ENCODE results near the gene MEX3A. TPM values are rescaled to one million over a fixed set of nuclear protein-coding genes. Genes with fewer than 3 reads are reported as not detected.
A peak's percentile ranks its signal among the peaks of the same experiment; 100 is the strongest.

Gene MEX3A
- polyA plus RNA-seq, 2 donors: 0.36 to 0.59 TPM

- H3K27me3 ChIP-seq (ENCODE audit: control insufficient read depth in 1 of 2, insufficient read depth in 2 of 2, low read length in 2 of 2): no peaks in the 10 kb centered on the region
- no peak overlapping the region for H3K27ac ChIP-seq (ENCODE audit: low read depth in 2 of 2, low read length in 1 of 2)
Measured at GRCh38 chr1:156080863-156081179, 1.4 kb downstream of the MEX3A start.

GRCh38 chr1:156080241-156080862 lies 1.9 kb downstream of the MEX3A start:
- WGBS, 2 donors: 56 to 70% methylated on average over 7 to 8 of the region's 8 CpGs
- Histone ChIP-seq H3K4me3 (ENCODE audit: low read depth in 1 of 2, low read length in 2 of 2) (no peak overlapping the region), H3K4me1 (ENCODE audit: control insufficient read depth in 2 of 2, insufficient read depth in 2 of 2, low read length in 1 of 2) (peaks cover 0 to 6% of the 10 kb centered on the region in 2 donors)

More at GRCh38 chr1:156080863-156081179, 1.4 kb downstream of the MEX3A start:
- WGBS, 2 donors: 46 to 63% methylated on average over 4 of the region's 4 CpGs
- H3K4me1 ChIP-seq (ENCODE audit: control insufficient read depth in 2 of 2, insufficient read depth in 2 of 2, low read length in 1 of 2): peaks cover 0 to 6% of the 10 kb centered on the region in 2 donors
- H3K9me3 ChIP-seq (ENCODE audit: control insufficient read depth in 2 of 2, insufficient read depth in 1 of 2, low read depth in 1 of 2, low read length in 1 of 2): no peaks in the 10 kb centered on the region
- H3K4me3 ChIP-seq (ENCODE audit: low read depth in 1 of 2, low read length in 2 of 2): no peak overlapping the region
- peaks cover 0 to 4% of the 10 kb centered on the region in 2 donors for H3K36me3 ChIP-seq (ENCODE audit: control insufficient read depth in 2 of 2, insufficient read depth in 2 of 2, low read length in 1 of 2)

GRCh38 chr1:156079762-156080161 lies 2.5 kb downstream of the MEX3A start:
- no peak overlapping the region for H3K27ac ChIP-seq (ENCODE audit: low read depth in 2 of 2, low read length in 1 of 2)
- H3K27me3 ChIP-seq (ENCODE audit: control insufficient read depth in 1 of 2, insufficient read depth in 2 of 2, low read length in 2 of 2): no peaks in the 10 kb centered on the region
- H3K9me3 ChIP-seq (ENCODE audit: control insufficient read depth in 2 of 2, insufficient read depth in 1 of 2, low read depth in 1 of 2, low read length in 1 of 2): no peaks in the 10 kb centered on the region
- no peak overlapping the region for H3K4me3 ChIP-seq (ENCODE audit: low read depth in 1 of 2, low read length in 2 of 2)
- peaks cover 0 to 4% of the 10 kb centered on the region in 2 donors for H3K36me3 ChIP-seq (ENCODE audit: control insufficient read depth in 2 of 2, insufficient read depth in 2 of 2, low read length in 1 of 2)
- H3K4me1 ChIP-seq (ENCODE audit: control insufficient read depth in 2 of 2, insufficient read depth in 2 of 2, low read length in 1 of 2): peaks cover 0 to 6% of the 10 kb centered on the region in 2 donors
- WGBS, 2 donors: 83 to 87% methylated on average over 5 of the region's 5 CpGs

More at GRCh38 chr1:156080241-156080862, 1.9 kb downstream of the MEX3A start:
- Histone ChIP-seq H3K9me3 (ENCODE audit: control insufficient read depth in 2 of 2, insufficient read depth in 1 of 2, low read depth in 1 of 2, low read length in 1 of 2) (no peaks in the 10 kb centered on the region), H3K27me3 (ENCODE audit: control insufficient read depth in 1 of 2, insufficient read depth in 2 of 2, low read length in 2 of 2) (no peaks in the 10 kb centered on the region), H3K27ac (ENCODE audit: low read depth in 2 of 2, low read length in 1 of 2) (no peak overlapping the region), H3K36me3 (ENCODE audit: control insufficient read depth in 2 of 2, insufficient read depth in 2 of 2, low read length in 1 of 2) (peaks cover 0 to 4% of the 10 kb centered on the region in 2 donors)

- Histone ChIP-seq H3K36me3 (ENCODE audit: control insufficient read depth in 2 of 2, insufficient read depth in 2 of 2, low read length in 1 of 2) (peaks cover 0 to 4% of the 10 kb centered on the region in 2 donors), H3K27me3 (ENCODE audit: control insufficient read depth in 1 of 2, insufficient read depth in 2 of 2, low read length in 2 of 2) (no peaks in the 10 kb centered on the region), H3K4me1 (ENCODE audit: control insufficient read depth in 2 of 2, insufficient read depth in 2 of 2, low read length in 1 of 2) (peaks cover 0 to 6% of the 10 kb centered on the region in 2 donors), H3K4me3 (ENCODE audit: low read depth in 1 of 2, low read length in 2 of 2) (no peak overlapping the region), H3K27ac (ENCODE audit: low read depth in 2 of 2, low read length in 1 of 2) (no peak overlapping the region), H3K9me3 (ENCODE audit: control insufficient read depth in 2 of 2, insufficient read depth in 1 of 2, low read depth in 1 of 2, low read length in 1 of 2) (no peaks in the 10 kb centered on the region)
- 88% methylated on average over 5 of the region's 5 CpGs for WGBS, 2 donors
Measured at GRCh38 chr1:156078728-156079127, 3.5 kb downstream of the MEX3A start.

- 90 to 93% methylated on average over 18 to 19 of the region's 19 CpGs for WGBS, 2 donors
- Histone ChIP-seq H3K4me1 (ENCODE audit: control insufficient read depth in 2 of 2, insufficient read depth in 2 of 2, low read length in 1 of 2) (peaks cover 0 to 3% of the 10 kb centered on the region in 2 donors), H3K4me3 (ENCODE audit: low read depth in 1 of 2, low read length in 2 of 2) (peak overlapping the region in 1 of 2 donors; percentile 9), H3K27me3 (ENCODE audit: control insufficient read depth in 1 of 2, insufficient read depth in 2 of 2, low read length in 2 of 2) (no peaks in the 10 kb centered on the region), H3K36me3 (ENCODE audit: control insufficient read depth in 2 of 2, insufficient read depth in 2 of 2, low read length in 1 of 2) (peaks cover 0 to 7% of the 10 kb centered on the region in 2 donors), H3K27ac (ENCODE audit: low read depth in 2 of 2, low read length in 1 of 2) (no peak overlapping the region), H3K9me3 (ENCODE audit: control insufficient read depth in 2 of 2, insufficient read depth in 1 of 2, low read depth in 1 of 2, low read length in 1 of 2) (no peaks in the 10 kb centered on the region)
Measured at GRCh38 chr1:156077430-156077760, 4.9 kb downstream of the MEX3A start.

- no peak overlapping the region for H3K27ac ChIP-seq (ENCODE audit: low read depth in 2 of 2, low read length in 1 of 2)
- peak overlapping the region; percentile 7 to 31 for H3K4me3 ChIP-seq (ENCODE audit: low read depth in 1 of 2, low read length in 2 of 2)
- no peaks in the 10 kb centered on the region for H3K4me1 ChIP-seq (ENCODE audit: control insufficient read depth in 2 of 2, insufficient read depth in 2 of 2, low read length in 1 of 2)
- no peaks in the 10 kb centered on the region for H3K9me3 ChIP-seq (ENCODE audit: control insufficient read depth in 2 of 2, insufficient read depth in 1 of 2, low read depth in 1 of 2, low read length in 1 of 2)
- H3K36me3 ChIP-seq (ENCODE audit: control insufficient read depth in 2 of 2, insufficient read depth in 2 of 2, low read length in 1 of 2): peaks cover 0 to 8% of the 10 kb centered on the region in 2 donors
- no peaks in the 10 kb centered on the region for H3K27me3 ChIP-seq (ENCODE audit: control insufficient read depth in 1 of 2, insufficient read depth in 2 of 2, low read length in 2 of 2)
- 66 to 67% methylated on average over 68 to 73 of the region's 73 CpGs for WGBS, 2 donors
Measured at GRCh38 chr1:156076609-156077429, 5.4 kb downstream of the MEX3A start.

- Histone ChIP-seq H3K9me3 (ENCODE audit: control insufficient read depth in 2 of 2, insufficient read depth in 1 of 2, low read depth in 1 of 2, low read length in 1 of 2) (no peaks in the 10 kb centered on the region), H3K27me3 (ENCODE audit: control insufficient read depth in 1 of 2, insufficient read depth in 2 of 2, low read length in 2 of 2) (no peaks in the 10 kb centered on the region), H3K4me3 (ENCODE audit: low read depth in 1 of 2, low read length in 2 of 2) (no peak overlapping the region), H3K27ac (ENCODE audit: low read depth in 2 of 2, low read length in 1 of 2) (no peak overlapping the region), H3K36me3 (ENCODE audit: control insufficient read depth in 2 of 2, insufficient read depth in 2 of 2, low read length in 1 of 2) (peaks cover 0 to 8% of the 10 kb centered on the region in 2 donors), H3K4me1 (ENCODE audit: control insufficient read depth in 2 of 2, insufficient read depth in 2 of 2, low read length in 1 of 2) (no peaks in the 10 kb centered on the region)
- WGBS, 2 donors: 61 to 66% methylated on average over 4 of the region's 4 CpGs
Measured at GRCh38 chr1:156075775-156076204, 6.5 kb downstream of the MEX3A start.

GRCh38 chr1:156075162-156075561 lies 7.1 kb downstream of the MEX3A start:
- WGBS, 2 donors: 41 to 51% methylated on average over 3 of the region's 3 CpGs
- no peaks in the 10 kb centered on the region for H3K9me3 ChIP-seq (ENCODE audit: control insufficient read depth in 2 of 2, insufficient read depth in 1 of 2, low read depth in 1 of 2, low read length in 1 of 2)
- no peaks in the 10 kb centered on the region for H3K4me1 ChIP-seq (ENCODE audit: control insufficient read depth in 2 of 2, insufficient read depth in 2 of 2, low read length in 1 of 2)
- H3K27me3 ChIP-seq (ENCODE audit: control insufficient read depth in 1 of 2, insufficient read depth in 2 of 2, low read length in 2 of 2): no peaks in the 10 kb centered on the region
- no peak overlapping the region for H3K27ac ChIP-seq (ENCODE audit: low read depth in 2 of 2, low read length in 1 of 2)
- H3K36me3 ChIP-seq (ENCODE audit: control insufficient read depth in 2 of 2, insufficient read depth in 2 of 2, low read length in 1 of 2): peaks cover 0 to 9% of the 10 kb centered on the region in 2 donors
- no peak overlapping the region for H3K4me3 ChIP-seq (ENCODE audit: low read depth in 1 of 2, low read length in 2 of 2)

GRCh38 chr1:156074661-156075060 lies 7.6 kb downstream of the MEX3A start:
- H3K36me3 ChIP-seq (ENCODE audit: control insufficient read depth in 2 of 2, insufficient read depth in 2 of 2, low read length in 1 of 2): peaks cover 0 to 14% of the 10 kb centered on the region in 2 donors
- H3K9me3 ChIP-seq (ENCODE audit: control insufficient read depth in 2 of 2, insufficient read depth in 1 of 2, low read depth in 1 of 2, low read length in 1 of 2): no peaks in the 10 kb centered on the region
- H3K27me3 ChIP-seq (ENCODE audit: control insufficient read depth in 1 of 2, insufficient read depth in 2 of 2, low read length in 2 of 2): no peaks in the 10 kb centered on the region
- no peak overlapping the region for H3K27ac ChIP-seq (ENCODE audit: low read depth in 2 of 2, low read length in 1 of 2)
- 55 to 56% methylated on average over 7 to 8 of the region's 8 CpGs for WGBS, 2 donors
- H3K4me3 ChIP-seq (ENCODE audit: low read depth in 1 of 2, low read length in 2 of 2): no peak overlapping the region
- no peaks in the 10 kb centered on the region for H3K4me1 ChIP-seq (ENCODE audit: control insufficient read depth in 2 of 2, insufficient read depth in 2 of 2, low read length in 1 of 2)

Data from esophagus (tissue), 2 donors.